ENCODE measurements around the gene CDADC1.

DNA sequence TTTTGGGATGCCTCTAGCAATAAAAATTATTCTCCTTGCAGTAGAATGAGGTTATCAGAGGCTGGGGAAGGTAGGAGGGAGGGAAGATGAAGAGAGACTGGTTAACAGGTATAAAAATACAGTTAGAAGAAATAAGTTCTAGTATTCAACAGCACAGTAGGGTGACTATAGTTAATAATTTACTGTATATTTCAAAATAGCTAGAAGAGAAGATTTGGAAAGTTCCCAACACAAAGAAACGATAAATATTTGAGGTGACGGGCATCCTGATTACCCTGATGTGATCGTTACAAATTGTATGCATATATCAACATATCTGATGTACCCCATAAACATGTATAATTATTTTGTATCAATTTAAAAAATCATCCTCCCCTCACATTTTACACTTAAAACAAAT, 93.8 kb downstream of the CDADC1 start:
- TF ChIP-seq, protein P1, sequence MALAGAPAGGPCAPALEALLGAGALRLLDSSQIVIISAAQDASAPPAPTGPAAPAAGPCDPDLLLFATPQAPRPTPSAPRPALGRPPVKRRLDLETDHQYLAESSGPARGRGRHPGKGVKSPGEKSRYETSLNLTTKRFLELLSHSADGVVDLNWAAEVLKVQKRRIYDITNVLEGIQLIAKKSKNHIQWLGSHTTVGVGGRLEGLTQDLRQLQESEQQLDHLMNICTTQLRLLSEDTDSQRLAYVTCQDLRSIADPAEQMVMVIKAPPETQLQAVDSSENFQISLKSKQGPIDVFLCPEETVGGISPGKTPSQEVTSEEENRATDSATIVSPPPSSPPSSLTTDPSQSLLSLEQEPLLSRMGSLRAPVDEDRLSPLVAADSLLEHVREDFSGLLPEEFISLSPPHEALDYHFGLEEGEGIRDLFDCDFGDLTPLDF (CRISPR knock-in tag; IDR thresholded peaks at IDR 0.05), result no peak
- no peak for TF ChIP-seq TRIM24 (CRISPR knock-in tag; IDR thresholded peaks at IDR 0.05)
- no peak for TF ChIP-seq CHD2 (IDR thresholded peaks at IDR 0.05; ENCODE audit: low read depth, low read length)
- TF ChIP-seq MAFK (conservative IDR thresholded peaks at IDR 0.05 in 1 of 2, IDR thresholded peaks at IDR 0.05 in 1 of 2; ENCODE audit: low read length in 2 of 2), result no peak
- TF ChIP-seq, protein P2, sequence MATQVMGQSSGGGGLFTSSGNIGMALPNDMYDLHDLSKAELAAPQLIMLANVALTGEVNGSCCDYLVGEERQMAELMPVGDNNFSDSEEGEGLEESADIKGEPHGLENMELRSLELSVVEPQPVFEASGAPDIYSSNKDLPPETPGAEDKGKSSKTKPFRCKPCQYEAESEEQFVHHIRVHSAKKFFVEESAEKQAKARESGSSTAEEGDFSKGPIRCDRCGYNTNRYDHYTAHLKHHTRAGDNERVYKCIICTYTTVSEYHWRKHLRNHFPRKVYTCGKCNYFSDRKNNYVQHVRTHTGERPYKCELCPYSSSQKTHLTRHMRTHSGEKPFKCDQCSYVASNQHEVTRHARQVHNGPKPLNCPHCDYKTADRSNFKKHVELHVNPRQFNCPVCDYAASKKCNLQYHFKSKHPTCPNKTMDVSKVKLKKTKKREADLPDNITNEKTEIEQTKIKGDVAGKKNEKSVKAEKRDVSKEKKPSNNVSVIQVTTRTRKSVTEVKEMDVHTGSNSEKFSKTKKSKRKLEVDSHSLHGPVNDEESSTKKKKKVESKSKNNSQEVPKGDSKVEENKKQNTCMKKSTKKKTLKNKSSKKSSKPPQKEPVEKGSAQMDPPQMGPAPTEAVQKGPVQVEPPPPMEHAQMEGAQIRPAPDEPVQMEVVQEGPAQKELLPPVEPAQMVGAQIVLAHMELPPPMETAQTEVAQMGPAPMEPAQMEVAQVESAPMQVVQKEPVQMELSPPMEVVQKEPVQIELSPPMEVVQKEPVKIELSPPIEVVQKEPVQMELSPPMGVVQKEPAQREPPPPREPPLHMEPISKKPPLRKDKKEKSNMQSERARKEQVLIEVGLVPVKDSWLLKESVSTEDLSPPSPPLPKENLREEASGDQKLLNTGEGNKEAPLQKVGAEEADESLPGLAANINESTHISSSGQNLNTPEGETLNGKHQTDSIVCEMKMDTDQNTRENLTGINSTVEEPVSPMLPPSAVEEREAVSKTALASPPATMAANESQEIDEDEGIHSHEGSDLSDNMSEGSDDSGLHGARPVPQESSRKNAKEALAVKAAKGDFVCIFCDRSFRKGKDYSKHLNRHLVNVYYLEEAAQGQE (IDR thresholded peaks at IDR 0.05; ENCODE audit: borderline replicate concordance in 1 of 2, low read depth in 1 of 2, low read length in 2 of 2), result no peak
- TF ChIP-seq, protein P3, sequence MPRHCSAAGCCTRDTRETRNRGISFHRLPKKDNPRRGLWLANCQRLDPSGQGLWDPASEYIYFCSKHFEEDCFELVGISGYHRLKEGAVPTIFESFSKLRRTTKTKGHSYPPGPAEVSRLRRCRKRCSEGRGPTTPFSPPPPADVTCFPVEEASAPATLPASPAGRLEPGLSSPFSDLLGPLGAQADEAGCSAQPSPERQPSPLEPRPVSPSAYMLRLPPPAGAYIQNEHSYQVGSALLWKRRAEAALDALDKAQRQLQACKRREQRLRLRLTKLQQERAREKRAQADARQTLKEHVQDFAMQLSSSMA (CRISPR knock-in tag; IDR thresholded peaks at IDR 0.05), result no peak
- TF ChIP-seq, protein P4, sequence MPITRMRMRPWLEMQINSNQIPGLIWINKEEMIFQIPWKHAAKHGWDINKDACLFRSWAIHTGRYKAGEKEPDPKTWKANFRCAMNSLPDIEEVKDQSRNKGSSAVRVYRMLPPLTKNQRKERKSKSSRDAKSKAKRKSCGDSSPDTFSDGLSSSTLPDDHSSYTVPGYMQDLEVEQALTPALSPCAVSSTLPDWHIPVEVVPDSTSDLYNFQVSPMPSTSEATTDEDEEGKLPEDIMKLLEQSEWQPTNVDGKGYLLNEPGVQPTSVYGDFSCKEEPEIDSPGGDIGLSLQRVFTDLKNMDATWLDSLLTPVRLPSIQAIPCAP (CRISPR knock-in tag; IDR thresholded peaks at IDR 0.05; ENCODE audit: low read depth), result no peak
- no peak for TF ChIP-seq RAD21 (CRISPR knock-in tag; IDR thresholded peaks at IDR 0.05)
- TF ChIP-seq PAF1 (CRISPR knock-in tag; IDR thresholded peaks at IDR 0.05), result no peak
- TF ChIP-seq RORA (CRISPR knock-in tag; IDR thresholded peaks at IDR 0.05), result no peak

Measured in HepG2 (cell line).